ENCODE results near the gene LINS1. TPM values are rescaled to one million over a fixed set of nuclear protein-coding genes. Genes with fewer than 3 reads are reported as not detected.

Gene LINS1
- total and polyA plus RNA-seq, 2 donors (not counting 1 experiment from before 2014, with no cell fraction given) = 14.3 to 46.4 TPM

- no peak overlapping the region for H2AFZ ChIP-seq (ENCODE audit: insufficient read depth, low read depth, low read length, poor library complexity, severe bottlenecking)
- no peaks in the 10 kb centered on the region for H3K79me2 ChIP-seq (ENCODE audit: control insufficient read depth, insufficient read depth, low read length)
- no peaks in the 10 kb centered on the region for H3K9me3 ChIP-seq (ENCODE audit: control extremely low read depth in 1 of 3, control insufficient read depth in 2 of 3, insufficient read depth in 1 of 3, low read length in 2 of 3)
- peaks cover under 1% of the 10 kb centered on the region for H3K9me3 Mint-ChIP-seq (ENCODE audit: insufficient read depth)
- no peak overlapping the region for H3K9ac ChIP-seq (ENCODE audit: low read length)
- peaks cover 0 to 5% (median 4%) of the 10 kb centered on the region in 4 experiments for H3K27me3 ChIP-seq (replicated peaks in 1 of 4; ENCODE audit: control extremely low read depth in 1 of 4, control insufficient read depth in 3 of 4, insufficient read depth in 4 of 4, low read length in 3 of 4)
- H3K27ac ChIP-seq (ENCODE audit: low read length in 2 of 2) = no peak overlapping the region
- ATAC-seq (ENCODE audit: low read depth) = no peak
- peaks cover 7% of the 10 kb centered on the region for H3K27me3 Mint-ChIP-seq
- WGBS (ENCODE audit: insufficient coverage) = 50% methylated on average over 57 of the region's 57 CpGs
- no peaks in the 10 kb centered on the region for H3K36me3 ChIP-seq (replicated peaks in 1 of 2; ENCODE audit: control extremely low read depth in 1 of 2, control insufficient read depth in 1 of 2, extremely low read depth in 1 of 2, insufficient read depth in 2 of 2, low read length in 1 of 2)
- no peak overlapping the region for H3K4me3 ChIP-seq (ENCODE audit: control extremely low read depth in 1 of 5, extremely low read depth in 1 of 5, insufficient read depth in 1 of 5, low read depth in 2 of 5, low read length in 4 of 5)
- no peak overlapping the region for H3K4me2 ChIP-seq (replicated peaks; ENCODE audit: low read depth, low read length, poor library complexity, severe bottlenecking)
- no peak for DNase-seq
- TF ChIP-seq CTCF (IDR thresholded peaks at IDR 0.05) = no peak
- TF ChIP-seq EZH2 (IDR thresholded peaks at IDR 0.05; ENCODE audit: borderline replicate concordance, insufficient read depth, low read depth, low read length, poor library complexity, severe bottlenecking) = no peak
- POLR2A ChIA-PET = no interaction called here
- no peak overlapping the region for H3K4me3 Mint-ChIP-seq
- intact Hi-C loops (cut with micrococcal nuclease) = no loop called here
- CTCF ChIA-PET = no interaction called here
- no peaks in the 10 kb centered on the region for H4K20me1 ChIP-seq (ENCODE audit: control insufficient read depth, insufficient read depth, low read length, poor library complexity, severe bottlenecking)
- no peaks in the 10 kb centered on the region for H3K4me1 ChIP-seq (ENCODE audit: control insufficient read depth in 2 of 2, insufficient read depth in 2 of 2, low read length in 2 of 2)
- H3K4me1 Mint-ChIP-seq = no peaks in the 10 kb centered on the region
- H3K27ac Mint-ChIP-seq = no peak overlapping the region
Observed at GRCh38 chr15:100544338-100544841, 57.6 kb downstream of the LINS1 start.

- WGBS (ENCODE audit: insufficient coverage) = 100% methylated on average over 2 of the region's 6 CpGs
- ChIA-PET CTCF (interaction anchor here (0.6 kb wide), 1 partner anchor 12 kb away, joined by 4 read pairs; no protein-coding TSS in a partner anchor), POLR2A (no interaction called here)
- Histone ChIP-seq H3K79me2 (ENCODE audit: control insufficient read depth, insufficient read depth, low read length) (no peaks in the 10 kb centered on the region), H2AFZ (ENCODE audit: insufficient read depth, low read depth, low read length, poor library complexity, severe bottlenecking) (no peak overlapping the region), H3K27me3 (replicated peaks in 1 of 4; ENCODE audit: control extremely low read depth in 1 of 4, control insufficient read depth in 3 of 4, insufficient read depth in 4 of 4, low read length in 3 of 4) (peaks cover 0 to 5% (median 3%) of the 10 kb centered on the region in 4 experiments), H3K9me3 (ENCODE audit: control extremely low read depth in 1 of 3, control insufficient read depth in 2 of 3, insufficient read depth in 1 of 3, low read length in 2 of 3) (peaks cover 0 to 8% (median 6%) of the 10 kb centered on the region in 3 donors), H3K4me3 (ENCODE audit: control extremely low read depth in 1 of 5, extremely low read depth in 1 of 5, insufficient read depth in 1 of 5, low read depth in 2 of 5, low read length in 4 of 5) (no peak overlapping the region), H3K36me3 (replicated peaks in 1 of 2; ENCODE audit: control extremely low read depth in 1 of 2, control insufficient read depth in 1 of 2, extremely low read depth in 1 of 2, insufficient read depth in 2 of 2, low read length in 1 of 2) (no peaks in the 10 kb centered on the region), H4K20me1 (ENCODE audit: control insufficient read depth, insufficient read depth, low read length, poor library complexity, severe bottlenecking) (no peaks in the 10 kb centered on the region), H3K9ac (ENCODE audit: low read length) (no peak overlapping the region), H3K27ac (ENCODE audit: low read length in 2 of 2) (no peak overlapping the region), H3K4me1 (ENCODE audit: control insufficient read depth in 2 of 2, insufficient read depth in 2 of 2, low read length in 2 of 2) (peaks cover 5 to 8% of the 10 kb centered on the region in 2 donors), H3K4me2 (replicated peaks; ENCODE audit: low read depth, low read length, poor library complexity, severe bottlenecking) (no peak overlapping the region)
- ATAC-seq (ENCODE audit: low read depth) (no peak), DNase-seq (no peak)
- peaks cover 7% of the 10 kb centered on the region for H3K9me3 Mint-ChIP-seq (ENCODE audit: insufficient read depth)
- intact Hi-C loops (cut with micrococcal nuclease) = no loop called here
- TF ChIP-seq CTCF (IDR thresholded peaks at IDR 0.05) = no peak
- no peak for TF ChIP-seq EZH2 (IDR thresholded peaks at IDR 0.05; ENCODE audit: borderline replicate concordance, insufficient read depth, low read depth, low read length, poor library complexity, severe bottlenecking)
- no peak overlapping the region for H3K4me3 Mint-ChIP-seq
- H3K27me3 Mint-ChIP-seq = peaks cover 10% of the 10 kb centered on the region
- H3K4me1 Mint-ChIP-seq = peaks cover 6% of the 10 kb centered on the region
- no peak overlapping the region for H3K27ac Mint-ChIP-seq
Observed at GRCh38 chr15:100542290-100542689, 59.7 kb downstream of the LINS1 start.
